H1 (cell line): ENCODE results near the gene KSR2. TPM values are rescaled to one million over a fixed set of nuclear protein-coding genes. Genes with fewer than 3 reads are reported as not detected.

Experiments used
- CTCF ChIA-PET: fragments of 300-600 bp; sonication (Branson Sonifier 250); formaldehyde crosslinking; loops from one replicate; lab custom pipeline; 2021; ENCODE audit not compliant: partially characterized antibody; lab: Charles Lee
- POLR2A ChIA-PET: fragments of 300-600 bp; sonication (Branson Sonifier 250); formaldehyde crosslinking; loops from one replicate; lab custom pipeline; 2021; ENCODE audit warnings: inconsistent platforms; ENCODE audit not compliant: partially characterized antibody; lab: Charles Lee
- DNase-seq, 2 experiments: peaks; one replicate each; pipeline versions ENCODE4 v3.0.0 to v3.0.0-alpha.2; 2010 to 2022; ENCODE audit warnings: low spot score in 2 of 2, low read depth in 1 of 2, mixed read lengths in 1 of 2
- FAIRE-seq: peaks from 2 replicates; lab custom pipeline; 2011; peaks lifted over from hg19 to GRCh38; lab: Jason Lieb, UNC
- H2AFZ ChIP-seq: 2 replicates; pipeline ENCODE4 v1.8.1; 2012; ENCODE audit warnings: low read length, inconsistent platforms
- H2AK5ac ChIP-seq: 2 replicates; pipeline ENCODE4 v1.6.1; 2013; ENCODE audit warnings: low read depth, low read length
- H2BK120ac ChIP-seq: replicated peaks from 2 replicates; pipeline ENCODE3; 2013; ENCODE audit warnings: low read depth, low read length, inconsistent platforms
- H2BK12ac ChIP-seq: 2 replicates; pipeline ENCODE4 v1.6.1; 2013; ENCODE audit warnings: low read depth, low read length
- H2BK15ac ChIP-seq: 2 replicates; pipeline ENCODE4 v1.6.1; 2013; ENCODE audit warnings: low read length
- H2BK20ac ChIP-seq: 2 replicates; pipeline ENCODE4 v1.6.1; 2013; ENCODE audit warnings: low read length
- H2BK5ac ChIP-seq: 2 replicates; pipeline ENCODE4 v1.6.1; 2013; ENCODE audit warnings: low read depth, low read length
- H3K14ac ChIP-seq: 2 replicates; pipeline ENCODE4 v1.6.1; 2013; ENCODE audit warnings: inconsistent platforms; ENCODE audit not compliant: insufficient read length
- H3K18ac ChIP-seq: 2 replicates; pipeline ENCODE4 v1.6.1; 2013; ENCODE audit warnings: low read length; ENCODE audit errors: extremely low read depth
- H3K23ac ChIP-seq: 2 replicates; pipeline ENCODE4 v1.6.1; 2013; ENCODE audit warnings: inconsistent platforms; ENCODE audit not compliant: insufficient read length
- H3K23me2 ChIP-seq: 2 replicates; pipeline ENCODE4 v1.6.1; 2013; ENCODE audit warnings: low read depth, low read length
- H3K27ac ChIP-seq: 2 replicates; pipeline ENCODE4 v1.6.1; 2011; ENCODE audit warnings: low read depth, low read length, inconsistent platforms
- H3K27me3 ChIP-seq, 4 experiments: replicated peaks in 1 of 4; 1 replicate in 1 of 4; 2 replicates in 3 of 4; pipeline versions ENCODE4 v1.6.1 to v1.8.1; 2011 to 2013; ENCODE audit warnings: low read length in 3 of 4, mild to moderate bottlenecking in 3 of 4, inconsistent platforms in 2 of 4, mixed read lengths in 2 of 4, moderate library complexity in 1 of 4; ENCODE audit not compliant: control insufficient read depth in 3 of 4, insufficient read depth in 3 of 4; ENCODE audit errors: extremely low read depth in 1 of 4
- H3K36me3 ChIP-seq, 4 experiments: 2 replicates each; pipeline versions ENCODE4 v1.6.1 to v1.8.1; 2011 to 2013; ENCODE audit warnings: mild to moderate bottlenecking in 4 of 4, low read length in 3 of 4, moderate library complexity in 2 of 4, control low read depth in 1 of 4, inconsistent platforms in 1 of 4; ENCODE audit not compliant: insufficient read depth in 4 of 4, control insufficient read depth in 2 of 4
- H3K4ac ChIP-seq: replicated peaks from 2 replicates; pipeline ENCODE3; 2013; ENCODE audit warnings: low read length, low read depth, mixed read lengths, inconsistent platforms; ENCODE audit not compliant: insufficient read length
- H3K4me1 ChIP-seq, 4 experiments: replicated peaks in 1 of 4; 1 replicate in 1 of 4; 2 replicates in 3 of 4; pipeline versions ENCODE4 v1.6.1 to v1.8.1; 2011 to 2013; ENCODE audit warnings: low read length in 3 of 4, inconsistent platforms in 2 of 4, mixed read lengths in 1 of 4; ENCODE audit not compliant: insufficient read depth in 4 of 4, control insufficient read depth in 3 of 4
- H3K4me2 ChIP-seq, 2 experiments: 2 replicates each; pipeline versions ENCODE4 v1.6.1 to v1.8.1; 2011 to 2013; ENCODE audit warnings: low read depth in 2 of 2, low read length in 2 of 2, control low read depth in 1 of 2, inconsistent platforms in 1 of 2, mild to moderate bottlenecking in 1 of 2; ENCODE audit not compliant: insufficient read depth in 1 of 2
- H3K4me3 ChIP-seq, 4 experiments: fragments of 200-600, 300-600 bp in 1 of 4; sonication (generic), shearing (Covaris generic), sonication (Bioruptor Twin) in 1 of 4; 2 replicates each; pipeline versions ENCODE4 v1.5.1 to v1.8.1; 2011 to 2016; ENCODE audit warnings: low read length in 4 of 4, low read depth in 3 of 4, control low read depth in 2 of 4, inconsistent platforms in 2 of 4, mild to moderate bottlenecking in 2 of 4, mixed read lengths in 1 of 4, moderate library complexity in 1 of 4; ENCODE audit not compliant: insufficient read depth in 2 of 4; ENCODE audit errors: extremely low read depth in 1 of 4
- H3K56ac ChIP-seq: replicated peaks from 2 replicates; pipeline ENCODE3; 2013; ENCODE audit warnings: low read depth, mild to moderate bottlenecking, mixed read lengths, low read length, inconsistent platforms; ENCODE audit not compliant: insufficient read length
- H3K79me1 ChIP-seq: 2 replicates; pipeline ENCODE4 v1.6.1; 2013; ENCODE audit warnings: low read depth, low read length, control low read depth
- H3K79me2 ChIP-seq, 2 experiments: 2 replicates each; pipeline versions ENCODE4 v1.6.1 to v1.8.1; 2012 to 2013; ENCODE audit warnings: low read length in 2 of 2, mild to moderate bottlenecking in 2 of 2, inconsistent platforms in 1 of 2; ENCODE audit not compliant: insufficient read depth in 2 of 2, control insufficient read depth in 1 of 2
- H3K9ac ChIP-seq, 4 experiments: replicated peaks in 1 of 4; 1 replicate in 1 of 4; 2 replicates in 3 of 4; pipeline versions ENCODE4 v1.6.1 to v1.8.1; 2011 to 2013; ENCODE audit warnings: low read depth in 3 of 4, low read length in 3 of 4, control low read depth in 2 of 4, mild to moderate bottlenecking in 2 of 4, moderate library complexity in 2 of 4, inconsistent platforms in 1 of 4; ENCODE audit errors: extremely low read depth in 1 of 4
- H3K9me3 ChIP-seq, 2 experiments: 2 replicates each; pipeline versions ENCODE4 v1.6.1 to v1.8.1; 2012 to 2013; ENCODE audit warnings: mild to moderate bottlenecking in 2 of 2, moderate library complexity in 2 of 2, control low read depth in 1 of 2, inconsistent platforms in 1 of 2, low read depth in 1 of 2, low read length in 1 of 2, mixed read lengths in 1 of 2; ENCODE audit not compliant: insufficient read depth in 2 of 2
- H4K20me1 ChIP-seq, 2 experiments: replicated peaks in 1 of 2; 2 replicates each; pipeline versions ENCODE3 to v1.8.1; 2011 to 2013; ENCODE audit warnings: inconsistent platforms in 2 of 2, low read length in 2 of 2, mild to moderate bottlenecking in 1 of 2; ENCODE audit not compliant: insufficient read depth in 2 of 2, control insufficient read depth in 1 of 2
- H4K5ac ChIP-seq: 2 replicates; pipeline ENCODE4 v1.6.1; 2013; ENCODE audit warnings: low read length, low read depth, mixed read lengths, inconsistent platforms; ENCODE audit not compliant: insufficient read length
- H4K8ac ChIP-seq: 2 replicates; pipeline ENCODE4 v1.8.0; 2013; ENCODE audit warnings: mild to moderate bottlenecking, moderate library complexity, low read length, inconsistent platforms; ENCODE audit not compliant: insufficient read depth; ENCODE audit errors: extremely low read depth
- H4K91ac ChIP-seq: replicated peaks from 2 replicates; pipeline ENCODE3; 2013; ENCODE audit warnings: low read length, mixed read lengths, inconsistent platforms; ENCODE audit not compliant: insufficient read length
- ATF3 ChIP-seq: IDR thresholded peaks from 2 replicates; pipeline ENCODE4 v1.6.1; 2011; ENCODE audit warnings: low read depth, mild to moderate bottlenecking, low read length; ENCODE audit not compliant: insufficient read depth
- CBX8 ChIP-seq: fragments of 300-800, 300-1000 bp; sonication (generic); IDR thresholded peaks from 2 replicates; pipeline ENCODE4 v1.7.1; 2016; ENCODE audit warnings: low read depth, low read length, borderline replicate concordance
- CHD2 ChIP-seq: IDR thresholded peaks from 2 replicates; pipeline ENCODE4 v1.6.1; 2012; ENCODE audit warnings: low read length, improper control_type of control experiment
- EGR1 ChIP-seq: IDR thresholded peaks from 2 replicates; pipeline ENCODE4 v1.6.1; 2011; ENCODE audit warnings: low read depth, low read length, borderline replicate concordance
- JUND ChIP-seq: IDR thresholded peaks from 2 replicates; pipeline ENCODE4 v1.6.1; 2011; ENCODE audit warnings: mild to moderate bottlenecking, improper control_type of control experiment, low read length
- KDM4A ChIP-seq: IDR thresholded peaks from one replicate; pipeline ENCODE4 v1.7.1; 2012; ENCODE audit warnings: low read depth, mild to moderate bottlenecking, moderate library complexity, low read length, inconsistent platforms; ENCODE audit not compliant: severe bottlenecking
- MAFK ChIP-seq: IDR thresholded peaks from 2 replicates; pipeline ENCODE4 v1.6.1; 2012; ENCODE audit warnings: low read depth, mild to moderate bottlenecking, improper control_type of control experiment, low read length
- NRF1 ChIP-seq: IDR thresholded peaks from 2 replicates; pipeline ENCODE4 v1.6.1; 2011; ENCODE audit warnings: mild to moderate bottlenecking, low read depth, low read length, improper control_type of control experiment
- POLR2AphosphoS5 ChIP-seq: IDR thresholded peaks from 2 replicates; pipeline ENCODE4 v1.6.1; 2011; ENCODE audit warnings: low read depth, low read length
- RBBP5 ChIP-seq: IDR thresholded peaks from 2 replicates; pipeline ENCODE4 v1.7.1; 2012; ENCODE audit warnings: low read depth, mild to moderate bottlenecking, inconsistent platforms, low read length, moderate library complexity, borderline replicate concordance
- SP4 ChIP-seq: IDR thresholded peaks from 2 replicates; pipeline ENCODE4 v1.6.1; 2012; ENCODE audit warnings: low read length, inconsistent platforms
- SUZ12 ChIP-seq: fragments of 200-600 bp; sonication (generic); IDR thresholded peaks from 2 replicates; pipeline ENCODE4 v1.6.1; 2012; ENCODE audit warnings: mild to moderate bottlenecking, inconsistent platforms, low read length, moderate library complexity, mixed read lengths
- TAF1 ChIP-seq: IDR thresholded peaks from 2 replicates; pipeline ENCODE4 v1.6.1; 2011; ENCODE audit warnings: mild to moderate bottlenecking, low read depth, low read length
- TAF7 ChIP-seq: optimal IDR thresholded peaks from 2 replicates; pipeline ENCODE3; 2011; ENCODE audit warnings: low read depth, mild to moderate bottlenecking, inconsistent platforms, low read length, moderate library complexity, borderline replicate concordance
- TCF12 ChIP-seq: IDR thresholded peaks from 2 replicates; pipeline ENCODE4 v1.6.1; 2011; ENCODE audit warnings: low read depth, mild to moderate bottlenecking, low read length
- TEAD4 ChIP-seq: IDR thresholded peaks from 2 replicates; pipeline ENCODE4 v1.6.1; 2012; ENCODE audit warnings: low read depth, low read length, inconsistent platforms, mixed read lengths
- YY1 ChIP-seq: IDR thresholded peaks from 2 replicates; pipeline ENCODE4 v1.6.1; 2011; ENCODE audit warnings: low read depth, mild to moderate bottlenecking, low read length
- polyA plus RNA-seq, 7 experiments: library from polyadenylated mRNA; depleted of rRNA in 3 of 7; stranded (reverse) in 5 of 7; unstranded in 2 of 7; fragments of >200 nt in 5 of 7; fragments of 200-250 nt in 2 of 7; gene quantifications; 1 replicate in 5 of 7; 2 replicates in 1 of 7; 4 replicates in 1 of 7; pipeline versions ENCODE4 v1.2.1 to v1.2.3, GENCODE V29; 2011 to 2013; ENCODE audit warnings: missing spikeins in 2 of 7, mixed read lengths in 2 of 7
- total RNA-seq: library from RNA; stranded (reverse); fragmentation: NEBNext Ultra II Directional; extraction: Animal tissue kit (Norgen Biotek cat#: 25700); gene quantifications from 2 replicates; pipeline ENCODE4 v1.2.1, GENCODE V29; 2021

Gene KSR2
- total and polyA plus RNA-seq, 2 of the 8 experiments (the other 6 are each of a cell fraction or from before 2014, with no cell fraction given), result 0.74 to 2.2 TPM

- Histone ChIP-seq H4K20me1 (no peaks in the 10 kb centered on the region), H2AFZ (no peak overlapping the region), H3K9ac (no peak overlapping the region), H3K79me2 (no peaks in the 10 kb centered on the region), H2AK5ac (no peak overlapping the region), H3K27ac (no peak overlapping the region), H4K8ac (no peak overlapping the region), H3K4ac (no peak overlapping the region), H3K79me1 (no peaks in the 10 kb centered on the region), H3K4me2 (no peak overlapping the region), H2BK12ac (no peak overlapping the region), H3K9me3 (no peaks in the 10 kb centered on the region), H3K23me2 (peaks cover 6% of the 10 kb centered on the region; the same call in 1 of the 2 replicates), H3K56ac (no peak overlapping the region), H3K27me3 (no peaks in the 10 kb centered on the region), H2BK15ac (no peak overlapping the region), H4K91ac (no peak overlapping the region), H3K14ac (no peak overlapping the region), H3K4me1 (peaks cover 0 to 11% (median 4%) of the 10 kb centered on the region in 4 experiments; a peak in 5 of 7 replicates), H2BK120ac (no peak overlapping the region), H2BK20ac (no peak overlapping the region), H4K5ac (no peak overlapping the region), H3K36me3 (no peaks in the 10 kb centered on the region), H3K23ac (no peak overlapping the region), H2BK5ac (no peak overlapping the region), H3K4me3 (no peak overlapping the region), H3K18ac (no peak overlapping the region)
- no peak for DNase-seq
- CTCF ChIA-PET, result interaction anchor here (1.4 kb wide), 1 partner anchor 42 kb away, joined by 4 read pairs; no protein-coding TSS in a partner anchor
- POLR2A ChIA-PET, result no interaction called here
- FAIRE-seq, result no peak
- TF ChIP-seq YY1, result no peak
- no peak for TF ChIP-seq KDM4A
- no peak for TF ChIP-seq RBBP5
- no peak for TF ChIP-seq JUND
- no peak for TF ChIP-seq TAF7
- TF ChIP-seq ATF3, result no peak
- no peak for TF ChIP-seq CHD2
- TF ChIP-seq EGR1, result no peak
- TF ChIP-seq TAF1, result no peak
- TF ChIP-seq SP4, result no peak
- TF ChIP-seq SUZ12, result no peak
- no peak for TF ChIP-seq CBX8
- TF ChIP-seq POLR2AphosphoS5, result no peak
- no peak for TF ChIP-seq NRF1
- no peak for TF ChIP-seq TEAD4
- no peak for TF ChIP-seq TCF12
- TF ChIP-seq MAFK, result no peak
Measured at GRCh38 chr12:117409286-117409685, 559.5 kb downstream of the KSR2 start.
